GM18508 (cell line): ENCODE data around the gene SQSTM1.

Experiments
- ATAC-seq: cut with Tn5 transposase; IDR thresholded peaks from one replicate; pipeline ENCODE4 v1.9.1; 2021; ENCODE audit warnings: moderate number of reproducible peaks; ENCODE audit not compliant: insufficient read depth, unreplicated experiment

The SQSTM1 gene

DNA sequence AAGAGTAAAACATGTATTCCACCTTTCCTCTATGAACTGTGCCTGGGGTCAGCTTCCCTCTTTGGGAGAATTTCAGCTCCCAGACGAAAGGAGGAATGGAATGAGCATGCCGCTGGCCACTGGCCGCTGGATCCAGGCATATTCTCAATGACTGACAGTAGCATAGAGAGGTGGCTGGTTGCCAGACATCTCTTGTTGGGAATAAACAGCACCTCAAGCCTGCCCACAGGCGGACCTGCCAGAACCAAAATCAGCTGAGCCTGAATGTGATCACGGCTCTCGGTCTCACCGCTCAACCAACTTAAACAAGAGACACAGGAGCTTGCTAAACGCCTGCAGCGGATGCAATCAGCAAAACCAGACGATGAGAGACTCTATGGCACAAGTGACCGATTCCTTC is 66.4 kb downstream of the SQSTM1 start:
- ATAC-seq, result no peak
